Endodermal cell (in vitro differentiated cells): ENCODE data around the gene KRTAP4-6. TPM values are rescaled to one million over a fixed set of nuclear protein-coding genes. Genes with fewer than 3 reads are reported as not detected.
"Not testable (repeated sequence)": the region's sequence is repeated elsewhere in the genome, so short reads cannot be mapped to it uniquely, and the experiment has no call there.

Experiments used
- DNase-seq: peaks from one replicate; pipeline ENCODE4 v3.0.0-alpha.2; 2017
- H3K27ac ChIP-seq: 2 replicates; pipeline ENCODE4 v1.5.1; 2013; ENCODE audit warnings: mild to moderate bottlenecking, low read depth, low read length, moderate library complexity
- H3K27me3 ChIP-seq: 2 replicates; pipeline ENCODE4 v1.6.1; 2013; ENCODE audit warnings: mild to moderate bottlenecking, low read length, moderate library complexity; ENCODE audit not compliant: insufficient read depth, control insufficient read depth, poor library complexity, severe bottlenecking
- H3K36me3 ChIP-seq: 2 replicates; pipeline ENCODE4 v1.7.0; 2013; ENCODE audit warnings: mild to moderate bottlenecking, low read length, moderate library complexity; ENCODE audit not compliant: control insufficient read depth, insufficient read depth
- H3K4me1 ChIP-seq: one replicate; pipeline ENCODE4 v1.7.0; 2013; ENCODE audit warnings: low read length; ENCODE audit not compliant: control insufficient read depth, insufficient read depth
- H3K4me3 ChIP-seq: 2 replicates; pipeline ENCODE4 v1.5.1; 2013; ENCODE audit warnings: mild to moderate bottlenecking, low read length, moderate library complexity
- H3K9ac ChIP-seq: 2 replicates; pipeline ENCODE4 v1.6.1; 2013; ENCODE audit warnings: mild to moderate bottlenecking, low read length, moderate library complexity; ENCODE audit not compliant: poor library complexity, severe bottlenecking; ENCODE audit errors: extremely low read depth
- H3K9me3 ChIP-seq: 2 replicates; pipeline ENCODE4 v1.6.1; 2013; ENCODE audit warnings: mild to moderate bottlenecking, low read length, moderate library complexity; ENCODE audit not compliant: control insufficient read depth
- H3K27ac Mint-ChIP-seq: 2 replicates; pipeline ENCODE4 v1.8.0; 2020; ENCODE audit warnings: mixed read lengths
- H3K27me3 Mint-ChIP-seq: 2 replicates; pipeline ENCODE4 v1.8.0; 2021; ENCODE audit warnings: mild to moderate bottlenecking, mixed read lengths; ENCODE audit not compliant: insufficient read depth
- H3K36me3 Mint-ChIP-seq: 2 replicates; pipeline ENCODE4 v1.8.0; 2020; ENCODE audit warnings: low read depth, mixed read lengths
- H3K4me1 Mint-ChIP-seq: 2 replicates; pipeline ENCODE4 v1.8.0; 2020; ENCODE audit warnings: mixed read lengths
- H3K4me3 Mint-ChIP-seq: 2 replicates; pipeline ENCODE4 v1.8.0; 2020; ENCODE audit warnings: mild to moderate bottlenecking, moderate library complexity, mixed read lengths
- H3K9me3 Mint-ChIP-seq: 2 replicates; pipeline ENCODE4 v1.8.0; 2020; ENCODE audit warnings: mild to moderate bottlenecking, mixed read lengths
- WGBS, 2 experiments: methylation state at CpG; one replicate each; pipeline versions ENCODE4 v1.1.5 to v1.1.7; 2013; ENCODE audit warnings: missing lambda C conversion rate in 2 of 2, mixed read lengths in 1 of 2; ENCODE audit not compliant: insufficient coverage in 1 of 2, insufficient read length in 1 of 2; 5-methylcytosine and 5-hydroxymethylcytosine counted together
- total RNA-seq, 2 donors: library from RNA; stranded (reverse); fragmentation: NEBNext Ultra II Directional in 1 of 2; extraction: Animal tissue kit (Norgen Biotek cat#: 25700) in 1 of 2; gene quantifications; 2 replicates in 1 of 2; 3 replicates in 1 of 2; pipeline ENCODE4 v1.2.1, GENCODE V29; 2021
- TF ChIP-seq, protein P1 (sequence below): fragments of 200-600 bp; sonication (generic); conservative IDR thresholded peaks from 2 replicates; pipeline ENCODE4 v1.5.0; 2021; ENCODE audit warnings: antibody characterized with exemption, mild to moderate bottlenecking

The KRTAP4-6 gene
- total RNA-seq, 2 donors from 2014 or later, result not detected

DNA sequence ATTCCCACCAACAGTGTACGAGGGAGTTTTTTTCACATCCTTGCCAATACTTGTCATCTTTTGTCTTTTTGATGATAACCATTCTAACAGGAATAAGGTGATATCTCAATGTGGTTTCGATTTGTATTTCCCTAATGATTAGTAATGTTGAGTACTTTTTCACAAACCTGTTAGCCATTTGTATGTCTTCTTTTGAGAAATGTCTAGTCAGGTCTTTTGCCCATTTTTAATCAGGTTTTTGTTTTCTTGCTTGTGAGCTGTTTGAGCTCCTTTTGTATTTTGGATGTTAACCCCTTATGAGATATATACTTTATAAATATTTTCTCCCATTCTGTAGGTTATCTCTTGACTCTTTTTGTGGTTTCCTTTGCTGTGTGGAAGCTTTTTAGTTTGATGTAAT is 11.2 kb upstream of the KRTAP4-6 start:
- WGBS, 2 experiments, result 75 to 100% methylated on average over 1 of the region's 2 CpGs
- H3K27ac Mint-ChIP-seq, result no peak overlapping the region
- H3K4me1 Mint-ChIP-seq, result no peaks in the 10 kb centered on the region
- no peak overlapping the region for H3K4me3 Mint-ChIP-seq
- DNase-seq, result no peak
- TF ChIP-seq, protein P1, sequence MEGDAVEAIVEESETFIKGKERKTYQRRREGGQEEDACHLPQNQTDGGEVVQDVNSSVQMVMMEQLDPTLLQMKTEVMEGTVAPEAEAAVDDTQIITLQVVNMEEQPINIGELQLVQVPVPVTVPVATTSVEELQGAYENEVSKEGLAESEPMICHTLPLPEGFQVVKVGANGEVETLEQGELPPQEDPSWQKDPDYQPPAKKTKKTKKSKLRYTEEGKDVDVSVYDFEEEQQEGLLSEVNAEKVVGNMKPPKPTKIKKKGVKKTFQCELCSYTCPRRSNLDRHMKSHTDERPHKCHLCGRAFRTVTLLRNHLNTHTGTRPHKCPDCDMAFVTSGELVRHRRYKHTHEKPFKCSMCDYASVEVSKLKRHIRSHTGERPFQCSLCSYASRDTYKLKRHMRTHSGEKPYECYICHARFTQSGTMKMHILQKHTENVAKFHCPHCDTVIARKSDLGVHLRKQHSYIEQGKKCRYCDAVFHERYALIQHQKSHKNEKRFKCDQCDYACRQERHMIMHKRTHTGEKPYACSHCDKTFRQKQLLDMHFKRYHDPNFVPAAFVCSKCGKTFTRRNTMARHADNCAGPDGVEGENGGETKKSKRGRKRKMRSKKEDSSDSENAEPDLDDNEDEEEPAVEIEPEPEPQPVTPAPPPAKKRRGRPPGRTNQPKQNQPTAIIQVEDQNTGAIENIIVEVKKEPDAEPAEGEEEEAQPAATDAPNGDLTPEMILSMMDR, result no peak
- Histone ChIP-seq H3K27me3 (peaks cover 5% of the 10 kb centered on the region), H3K9me3 (no peaks in the 10 kb centered on the region), H3K4me1 (no peaks in the 10 kb centered on the region), H3K4me3 (no peak overlapping the region), H3K36me3 (no peaks in the 10 kb centered on the region), H3K9ac (no peak overlapping the region), H3K27ac (no peak overlapping the region)
- H3K9me3 Mint-ChIP-seq, result no peaks in the 10 kb centered on the region
- H3K36me3 Mint-ChIP-seq, result no peaks in the 10 kb centered on the region
- peaks cover 2% of the 10 kb centered on the region for H3K27me3 Mint-ChIP-seq

DNA sequence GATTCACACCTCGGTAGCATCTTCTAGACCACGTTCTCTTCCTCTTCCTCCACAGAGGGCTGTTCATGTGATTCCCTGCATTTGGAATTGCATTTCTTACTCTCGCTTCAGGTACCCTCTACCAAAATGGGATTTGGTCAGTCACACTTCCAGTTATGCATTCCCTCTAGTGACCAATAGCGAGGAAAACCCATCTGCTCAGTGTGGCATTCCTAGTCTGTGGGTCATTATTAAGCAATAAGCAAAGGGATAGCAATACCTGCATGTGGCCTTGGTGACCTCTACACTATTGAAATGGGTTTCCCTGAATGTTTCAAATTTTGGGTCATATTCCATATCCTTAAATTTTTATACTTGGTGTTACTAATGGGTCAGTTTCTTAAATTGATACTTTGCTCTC is 9.7 kb upstream of the KRTAP4-6 start:
- Histone ChIP-seq H3K4me1 (no peaks in the 10 kb centered on the region), H3K36me3 (no peaks in the 10 kb centered on the region), H3K27ac (no peak overlapping the region), H3K4me3 (no peak overlapping the region), H3K27me3 (peaks cover 5% of the 10 kb centered on the region), H3K9me3 (no peaks in the 10 kb centered on the region), H3K9ac (no peak overlapping the region)
- Mint-ChIP-seq H3K27ac (no peak overlapping the region), H3K4me3 (no peak overlapping the region), H3K27me3 (peaks cover 2% of the 10 kb centered on the region), H3K36me3 (no peaks in the 10 kb centered on the region), H3K4me1 (no peaks in the 10 kb centered on the region), H3K9me3 (peaks cover 2% of the 10 kb centered on the region)
- no peak for DNase-seq
- WGBS, 2 experiments, result 92 to 96% methylated on average over 4 of the region's 4 CpGs
- TF ChIP-seq, protein P1, result no peak

DNA sequence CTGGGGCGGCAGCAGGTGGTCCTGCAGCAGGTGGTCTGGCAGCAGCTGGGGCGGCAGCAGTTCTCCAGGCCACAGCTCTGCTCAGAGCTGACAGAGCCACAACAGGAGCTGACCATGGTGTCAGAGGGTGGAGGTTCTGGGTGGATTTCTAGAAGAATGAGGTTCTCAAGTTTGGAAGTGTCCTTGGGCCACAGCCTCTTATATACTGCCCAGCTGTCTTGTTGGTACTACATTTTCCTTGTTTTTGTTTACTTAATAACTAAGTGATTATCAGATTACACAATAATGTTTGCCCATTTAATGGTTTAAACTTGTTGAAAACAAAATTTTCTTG is 9.3 kb upstream of the KRTAP4-6 start, which contains the start of gene KRTAP4-5:
Gene KRTAP4-5, minus strand, starts transcription at position 174 of the 334 bp plus-strand sequence. Its CDS starts 58 bp downstream, at position 116.
- WGBS, 2 experiments, result 67% methylated on average over 2 of the region's 2 CpGs; no CpG with 5 or more reads in 1 of the 2 experiments

DNA sequence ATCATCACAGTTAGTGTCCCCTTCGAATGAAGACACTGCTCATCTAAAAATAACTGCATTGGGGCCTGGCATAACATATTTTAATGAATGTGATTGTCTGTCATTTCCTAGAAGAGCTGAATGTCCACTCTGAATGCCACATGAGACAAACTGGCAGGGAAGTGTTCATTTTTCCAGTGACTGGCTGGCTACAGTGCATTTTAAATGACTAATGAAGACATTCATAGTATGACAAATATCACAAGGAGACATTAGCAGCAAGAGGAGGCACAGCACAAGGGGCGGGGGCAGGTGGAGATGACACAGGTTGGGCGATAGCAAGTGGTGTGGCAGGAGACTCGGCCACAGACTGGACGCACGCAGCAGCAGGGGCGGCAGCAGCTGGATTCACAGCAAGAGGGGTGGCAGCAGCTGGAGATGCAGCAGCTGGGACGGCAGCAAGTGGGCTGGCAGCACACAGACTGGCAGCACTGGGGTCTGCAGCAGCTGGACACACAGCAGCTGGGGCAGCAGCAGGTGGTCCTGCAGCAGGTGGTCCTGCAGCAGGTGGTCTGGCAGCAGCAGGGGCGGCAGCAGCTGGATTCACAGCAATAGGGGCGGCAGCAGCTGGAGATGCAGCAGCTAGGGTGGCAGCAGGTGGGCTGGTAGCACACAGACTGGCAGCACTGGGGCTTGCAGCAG is 8.8 kb upstream of the KRTAP4-6 start:
- 78 to 88% methylated on average over 4 to 10 of the region's 10 CpGs for WGBS, 2 experiments
- H3K4me3 ChIP-seq, H3K27ac Mint-ChIP-seq, DNase-seq, H3K9ac ChIP-seq, H3K27me3 Mint-ChIP-seq, H3K36me3 ChIP-seq, H3K9me3 ChIP-seq, H3K4me1 ChIP-seq, H3K4me1 Mint-ChIP-seq, H3K9me3 Mint-ChIP-seq, H3K27ac ChIP-seq, H3K4me3 Mint-ChIP-seq, H3K27me3 ChIP-seq, H3K36me3 Mint-ChIP-seq: not testable (repeated sequence)

More for the DNA sequence above, 9.3 kb upstream of the KRTAP4-6 start, which contains the start of gene KRTAP4-5:
- DNase-seq, result no peak
- peaks cover 2% of the 10 kb centered on the region for H3K27me3 Mint-ChIP-seq
- H3K4me3 Mint-ChIP-seq, result no peak within 1 kb of the TSS
- H3K36me3 Mint-ChIP-seq, result no peaks in the 10 kb centered on the region
- Histone ChIP-seq H3K27me3 (peaks cover 5% of the 10 kb centered on the region), H3K9me3 (no peaks in the 10 kb centered on the region), H3K27ac (no peak within 1 kb of the TSS), H3K9ac (no peak within 1 kb of the TSS), H3K4me1 (no peaks in the 10 kb centered on the region), H3K4me3 (no peak within 1 kb of the TSS), H3K36me3 (no peaks in the 10 kb centered on the region)
- TF ChIP-seq, protein P1, result no peak
- no peak within 1 kb of the TSS for H3K27ac Mint-ChIP-seq
- H3K9me3 Mint-ChIP-seq, result peaks cover 3% of the 10 kb centered on the region
- no peaks in the 10 kb centered on the region for H3K4me1 Mint-ChIP-seq
